Transverse colon (tissue), 3 donors: Measurements from ENCODE around the gene BEST2.

Source experiments
- EP300 ChIP-seq: sonication (generic); formaldehyde crosslinking; IDR thresholded peaks from one replicate; pipeline ENCODE4 v1.6.1; 2017; ENCODE audit warnings: antibody characterized with exemption, low read depth
- POLR2A ChIP-seq: fragments of 450-650 bp; IDR thresholded peaks from one replicate; pipeline ENCODE4 v1.6.1; 2016; ENCODE audit warnings: antibody characterized with exemption, mild to moderate bottlenecking, moderate library complexity
- TF ChIP-seq, protein P1 (sequence below), 5 experiments: fragments of 200-600 bp in 3 of 5; fragments of 450-650 bp in 2 of 5; sonication (generic) in 3 of 5; IDR thresholded peaks; 1 replicate in 2 of 5; 2 replicates in 3 of 5; pipeline ENCODE4 v1.5.1; 2016 to 2017; ENCODE audit warnings: antibody characterized with exemption in 5 of 5, inconsistent platforms in 3 of 5, mild to moderate bottlenecking in 2 of 5, moderate library complexity in 1 of 5

DNA sequence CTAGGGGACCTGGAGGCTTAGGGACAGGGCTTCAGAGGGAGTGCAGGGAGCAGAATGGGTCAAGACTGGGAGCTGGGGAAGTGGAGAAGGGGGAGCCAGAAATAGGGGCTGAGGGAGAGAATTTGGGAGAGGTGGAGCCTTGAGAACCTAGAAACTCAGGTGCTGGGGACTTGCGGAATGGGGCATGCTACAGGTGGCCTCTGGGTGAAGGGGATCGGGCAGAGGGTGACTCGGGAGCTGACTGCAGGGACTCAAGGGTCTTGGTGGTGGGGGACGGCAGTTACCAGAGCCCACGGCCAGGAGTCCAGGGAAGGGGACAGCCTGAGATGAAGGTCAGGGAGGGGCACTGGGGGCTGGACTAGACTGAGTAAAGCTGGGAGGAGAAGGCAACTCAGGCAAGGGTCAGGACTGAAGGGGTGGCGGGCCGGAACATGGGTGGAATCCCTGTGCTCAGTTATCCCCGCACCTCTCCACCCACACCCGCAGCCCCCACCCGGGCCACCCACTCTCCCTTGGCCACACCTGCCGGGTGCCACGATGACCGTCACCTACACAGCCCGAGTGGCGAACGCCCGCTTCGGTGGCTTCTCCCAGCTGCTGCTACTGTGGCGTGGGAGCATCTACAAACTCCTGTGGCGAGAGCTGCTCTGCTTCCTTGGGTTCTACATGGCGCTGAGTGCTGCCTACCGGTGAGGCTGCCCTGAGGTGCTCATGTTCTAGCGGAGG, 628 bp downstream of the BEST2 start:
- TF ChIP-seq, protein P1, sequence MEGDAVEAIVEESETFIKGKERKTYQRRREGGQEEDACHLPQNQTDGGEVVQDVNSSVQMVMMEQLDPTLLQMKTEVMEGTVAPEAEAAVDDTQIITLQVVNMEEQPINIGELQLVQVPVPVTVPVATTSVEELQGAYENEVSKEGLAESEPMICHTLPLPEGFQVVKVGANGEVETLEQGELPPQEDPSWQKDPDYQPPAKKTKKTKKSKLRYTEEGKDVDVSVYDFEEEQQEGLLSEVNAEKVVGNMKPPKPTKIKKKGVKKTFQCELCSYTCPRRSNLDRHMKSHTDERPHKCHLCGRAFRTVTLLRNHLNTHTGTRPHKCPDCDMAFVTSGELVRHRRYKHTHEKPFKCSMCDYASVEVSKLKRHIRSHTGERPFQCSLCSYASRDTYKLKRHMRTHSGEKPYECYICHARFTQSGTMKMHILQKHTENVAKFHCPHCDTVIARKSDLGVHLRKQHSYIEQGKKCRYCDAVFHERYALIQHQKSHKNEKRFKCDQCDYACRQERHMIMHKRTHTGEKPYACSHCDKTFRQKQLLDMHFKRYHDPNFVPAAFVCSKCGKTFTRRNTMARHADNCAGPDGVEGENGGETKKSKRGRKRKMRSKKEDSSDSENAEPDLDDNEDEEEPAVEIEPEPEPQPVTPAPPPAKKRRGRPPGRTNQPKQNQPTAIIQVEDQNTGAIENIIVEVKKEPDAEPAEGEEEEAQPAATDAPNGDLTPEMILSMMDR (IDR thresholded peaks at IDR 0.05), result no peak
- TF ChIP-seq POLR2A, result no peak
- TF ChIP-seq EP300, result no peak
